WERI-Rb-1 (cell line): Measurements from ENCODE around the gene MICAL3.

Source experiments
- DNase-seq: peaks from one replicate; pipeline ENCODE4 v3.0.0-alpha.2; 2020
- H3K27ac ChIP-seq: fragments of 250-450 bp; sonication (Bioruptor Pico); 2 replicates; pipeline ENCODE4 v1.5.1; 2020; ENCODE audit warnings: mild to moderate bottlenecking, moderate library complexity
- H3K27me3 ChIP-seq: fragments of 250-450 bp; sonication (Bioruptor Pico); 2 replicates; pipeline ENCODE4 v1.5.1; 2021; ENCODE audit warnings: mild to moderate bottlenecking, low read depth, moderate library complexity; ENCODE audit not compliant: insufficient read depth, severe bottlenecking
- H3K36me3 ChIP-seq: fragments of 250-450 bp; sonication (Bioruptor Pico); 2 replicates; pipeline ENCODE4 v1.5.1; 2020; ENCODE audit warnings: mild to moderate bottlenecking, moderate library complexity
- H3K4me3 ChIP-seq: 2 replicates; pipeline ENCODE4 v1.5.1; 2011; ENCODE audit warnings: low read depth, mild to moderate bottlenecking, control low read depth, low read length
- H3K9me3 ChIP-seq: fragments of 250-450 bp; sonication (Bioruptor Pico); 2 replicates; pipeline ENCODE4 v1.5.1; 2021; ENCODE audit warnings: mild to moderate bottlenecking, moderate library complexity; ENCODE audit not compliant: severe bottlenecking
- TF ChIP-seq, protein P1 (sequence below): IDR thresholded peaks from 2 replicates; pipeline ENCODE4 v1.5.1; 2011; ENCODE audit warnings: low read depth, mild to moderate bottlenecking, control low read depth, inconsistent platforms, low read length

The MICAL3 gene

DNA sequence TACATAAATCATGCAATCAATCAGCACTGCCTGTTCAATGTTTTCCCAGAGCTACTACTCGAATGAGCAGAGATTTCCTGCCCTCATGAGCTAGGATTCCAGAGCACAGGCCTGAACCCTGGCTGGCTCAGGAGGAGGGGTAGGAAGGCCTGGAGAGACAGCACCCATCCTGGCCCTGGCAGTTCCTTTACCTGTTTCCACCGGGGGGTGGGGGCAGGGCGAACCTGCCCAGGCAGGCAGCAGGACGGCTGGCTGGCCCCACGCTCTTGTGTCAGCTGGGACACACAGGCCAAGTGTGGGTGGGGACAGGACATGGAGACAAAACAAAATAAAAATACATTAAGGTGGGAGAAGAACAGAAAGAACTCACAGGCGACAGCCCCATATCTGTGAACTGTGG, 140.3 kb downstream of the MICAL3 start:
- Histone ChIP-seq H3K27me3 (no peaks in the 10 kb centered on the region), H3K27ac (no peak overlapping the region), H3K36me3 (peaks cover 50% of the 10 kb centered on the region), H3K4me3 (no peak overlapping the region), H3K9me3 (no peaks in the 10 kb centered on the region)
- TF ChIP-seq, protein P1, sequence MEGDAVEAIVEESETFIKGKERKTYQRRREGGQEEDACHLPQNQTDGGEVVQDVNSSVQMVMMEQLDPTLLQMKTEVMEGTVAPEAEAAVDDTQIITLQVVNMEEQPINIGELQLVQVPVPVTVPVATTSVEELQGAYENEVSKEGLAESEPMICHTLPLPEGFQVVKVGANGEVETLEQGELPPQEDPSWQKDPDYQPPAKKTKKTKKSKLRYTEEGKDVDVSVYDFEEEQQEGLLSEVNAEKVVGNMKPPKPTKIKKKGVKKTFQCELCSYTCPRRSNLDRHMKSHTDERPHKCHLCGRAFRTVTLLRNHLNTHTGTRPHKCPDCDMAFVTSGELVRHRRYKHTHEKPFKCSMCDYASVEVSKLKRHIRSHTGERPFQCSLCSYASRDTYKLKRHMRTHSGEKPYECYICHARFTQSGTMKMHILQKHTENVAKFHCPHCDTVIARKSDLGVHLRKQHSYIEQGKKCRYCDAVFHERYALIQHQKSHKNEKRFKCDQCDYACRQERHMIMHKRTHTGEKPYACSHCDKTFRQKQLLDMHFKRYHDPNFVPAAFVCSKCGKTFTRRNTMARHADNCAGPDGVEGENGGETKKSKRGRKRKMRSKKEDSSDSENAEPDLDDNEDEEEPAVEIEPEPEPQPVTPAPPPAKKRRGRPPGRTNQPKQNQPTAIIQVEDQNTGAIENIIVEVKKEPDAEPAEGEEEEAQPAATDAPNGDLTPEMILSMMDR, result no peak
- DNase-seq, result no peak

DNA sequence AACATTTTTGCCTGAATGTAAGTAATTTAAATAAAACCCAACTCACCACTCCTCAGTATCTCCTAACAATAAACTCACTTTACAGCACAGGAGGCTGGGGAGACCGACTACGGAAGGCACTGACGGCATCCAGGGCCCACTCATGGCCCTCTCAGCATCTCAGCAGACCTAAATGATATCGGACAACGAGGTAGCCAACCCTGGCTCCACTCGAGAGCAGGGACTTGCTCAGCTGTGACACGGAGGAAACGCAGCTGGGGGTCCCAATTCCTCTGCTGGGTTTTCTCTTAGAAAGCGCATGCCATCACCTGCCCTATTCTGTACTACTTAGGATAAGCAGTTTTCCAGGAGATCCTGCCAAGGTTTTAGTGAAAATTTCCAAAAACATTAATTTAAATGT, 141.0 kb downstream of the MICAL3 start:
- no peaks in the 10 kb centered on the region for H3K9me3 ChIP-seq
- no peak overlapping the region for H3K4me3 ChIP-seq
- peaks cover 45% of the 10 kb centered on the region for H3K36me3 ChIP-seq
- TF ChIP-seq, protein P1, result no peak
- DNase-seq, result no peak
- no peak overlapping the region for H3K27ac ChIP-seq
- no peaks in the 10 kb centered on the region for H3K27me3 ChIP-seq

DNA sequence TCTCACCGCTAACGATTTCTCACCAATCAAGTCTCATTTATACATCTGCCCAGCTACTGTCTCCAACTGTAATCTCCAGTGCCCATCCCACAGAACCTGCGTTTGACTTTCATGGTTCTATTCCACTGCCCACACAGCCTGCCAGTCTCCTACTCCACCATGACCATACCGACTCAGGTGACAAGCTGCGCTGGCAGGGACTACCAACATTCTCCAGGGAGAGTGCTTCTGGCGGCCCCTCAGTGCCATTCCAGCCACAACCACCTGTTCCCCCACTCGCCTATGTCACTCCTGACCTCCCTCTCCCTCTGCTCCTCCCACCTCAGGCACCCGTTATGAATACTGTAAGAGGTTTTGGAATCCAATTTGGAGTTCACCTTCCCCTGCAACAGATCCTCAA, 141.6 kb downstream of the MICAL3 start:
- Histone ChIP-seq H3K9me3 (no peaks in the 10 kb centered on the region), H3K36me3 (peaks cover 41% of the 10 kb centered on the region), H3K4me3 (no peak overlapping the region), H3K27ac (no peak overlapping the region), H3K27me3 (no peaks in the 10 kb centered on the region)
- TF ChIP-seq, protein P1, result no peak
- no peak for DNase-seq

DNA sequence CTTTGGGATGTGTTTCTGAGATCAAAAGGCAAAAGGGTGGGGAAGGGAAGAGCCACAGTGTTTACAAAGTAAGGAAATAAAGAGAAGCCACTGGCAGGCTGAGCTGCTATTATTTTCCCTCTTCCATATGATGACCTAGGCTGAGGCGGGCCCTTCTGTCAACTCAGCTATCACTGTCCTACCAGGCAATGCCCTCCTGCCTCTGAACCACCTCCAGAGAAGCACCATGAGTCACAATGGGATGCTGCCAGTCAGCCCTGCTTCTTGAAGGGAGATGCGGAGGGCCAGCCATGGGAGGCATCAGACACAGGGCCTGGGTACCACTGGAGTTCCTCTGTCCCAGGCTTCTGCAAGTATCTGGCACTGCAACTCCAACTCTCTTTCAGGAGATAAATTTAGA, 142.2 kb downstream of the MICAL3 start:
- Histone ChIP-seq H3K27me3 (no peaks in the 10 kb centered on the region), H3K9me3 (no peaks in the 10 kb centered on the region), H3K27ac (no peak overlapping the region), H3K36me3 (peaks cover 37% of the 10 kb centered on the region), H3K4me3 (no peak overlapping the region)
- DNase-seq, result no peak
- TF ChIP-seq, protein P1, result no peak

DNA sequence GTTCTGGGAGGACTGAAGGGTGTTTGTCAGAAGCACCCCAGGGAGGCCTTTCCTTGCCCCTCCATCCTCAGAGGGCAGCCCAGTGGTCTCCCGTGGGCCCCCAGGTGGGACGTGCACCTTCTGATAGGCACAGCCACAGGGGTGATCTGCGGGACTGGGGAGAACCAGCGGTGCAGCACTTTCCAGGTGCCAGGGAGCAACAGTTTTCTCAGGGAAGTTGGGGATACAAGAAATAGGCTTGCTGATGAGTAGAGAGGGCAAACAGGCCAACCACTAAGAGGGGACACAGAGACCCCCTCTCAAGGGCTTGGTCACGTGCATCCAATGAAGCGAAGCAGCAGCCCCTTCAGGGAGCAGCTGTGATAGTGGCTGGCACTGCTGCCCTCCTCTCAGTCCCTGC, 143.0 kb downstream of the MICAL3 start:
- TF ChIP-seq, protein P1, result no peak
- Histone ChIP-seq H3K9me3 (no peaks in the 10 kb centered on the region), H3K27ac (no peak overlapping the region), H3K27me3 (no peaks in the 10 kb centered on the region), H3K36me3 (peaks cover 35% of the 10 kb centered on the region), H3K4me3 (no peak overlapping the region)
- no peak for DNase-seq

DNA sequence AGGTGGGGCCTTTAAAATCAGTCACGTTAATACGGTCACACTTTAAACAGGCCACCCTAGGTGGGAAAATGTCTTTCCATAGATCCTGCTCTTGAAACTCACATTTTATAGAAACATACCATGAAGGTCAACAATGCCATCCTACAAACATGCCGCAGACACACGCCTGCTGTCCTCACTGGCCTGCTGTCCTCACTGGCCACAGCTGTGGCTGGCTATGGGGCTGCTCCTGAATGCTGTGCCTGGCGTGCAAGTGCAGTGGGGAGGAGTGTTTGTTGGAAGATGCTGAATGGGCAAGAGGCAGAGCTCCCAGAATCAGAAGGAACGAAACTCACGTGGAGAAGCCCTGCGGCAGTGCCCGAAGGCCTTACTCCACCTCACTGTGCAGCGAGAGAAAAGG, 143.9 kb downstream of the MICAL3 start:
- no peak for DNase-seq
- H3K36me3 ChIP-seq, result peaks cover 27% of the 10 kb centered on the region
- H3K27me3 ChIP-seq, result no peaks in the 10 kb centered on the region
- no peak overlapping the region for H3K4me3 ChIP-seq
- H3K27ac ChIP-seq, result no peak overlapping the region
- no peaks in the 10 kb centered on the region for H3K9me3 ChIP-seq
- TF ChIP-seq, protein P1, result no peak
